Neuronal stem cell (in vitro differentiated cells): ENCODE data around the gene CYP19A1.

Experiments used
- DNase-seq: peaks from one replicate; pipeline ENCODE4 v3.0.0-alpha.2; 2013; ENCODE audit warnings: low spot score
- H2AFZ ChIP-seq: one replicate; pipeline ENCODE4 v1.6.1; 2013; ENCODE audit warnings: mild to moderate bottlenecking, low read length, inconsistent platforms
- H2AK5ac ChIP-seq: 2 replicates; pipeline ENCODE4 v1.6.1; 2013; ENCODE audit warnings: low read depth, mild to moderate bottlenecking, inconsistent platforms, low read length, moderate library complexity, mixed read lengths
- H2BK120ac ChIP-seq: 2 replicates; pipeline ENCODE4 v1.6.1; 2013; ENCODE audit warnings: low read depth, mild to moderate bottlenecking, inconsistent platforms, low read length, moderate library complexity, mixed read lengths
- H2BK12ac ChIP-seq: one replicate; pipeline ENCODE4 v1.6.1; 2013; ENCODE audit warnings: low read length, inconsistent platforms
- H2BK15ac ChIP-seq: 2 replicates; pipeline ENCODE4 v1.6.1; 2013; ENCODE audit warnings: mild to moderate bottlenecking, low read length, inconsistent platforms, mixed read lengths
- H2BK5ac ChIP-seq: one replicate; pipeline ENCODE4 v1.6.1; 2013; ENCODE audit warnings: inconsistent platforms, mild to moderate bottlenecking, low read length, moderate library complexity
- H3K14ac ChIP-seq: one replicate; pipeline ENCODE4 v1.6.1; 2013; ENCODE audit warnings: low read length, inconsistent platforms
- H3K18ac ChIP-seq: 2 replicates; pipeline ENCODE4 v1.6.1; 2013; ENCODE audit warnings: low read length, inconsistent platforms
- H3K23ac ChIP-seq: 2 replicates; pipeline ENCODE4 v1.6.1; 2013; ENCODE audit warnings: low read depth, mild to moderate bottlenecking, mixed read lengths, low read length, inconsistent platforms; ENCODE audit not compliant: poor library complexity
- H3K27ac ChIP-seq: replicated peaks from 3 replicates; pipeline ENCODE4 v1.5.1; 2013; ENCODE audit warnings: low read length, inconsistent platforms
- H3K27me3 ChIP-seq, 3 experiments: 2 replicates each; pipeline ENCODE4 v1.6.1; 2013; ENCODE audit warnings: low read length in 3 of 3, mild to moderate bottlenecking in 2 of 3, inconsistent platforms in 1 of 3, low read depth in 1 of 3, mixed read lengths in 1 of 3, moderate library complexity in 1 of 3; ENCODE audit not compliant: control insufficient read depth in 3 of 3, insufficient read depth in 3 of 3
- H3K36me3 ChIP-seq, 2 donors: replicated peaks in 1 of 2; 2 replicates each; pipeline ENCODE4 v1.6.1; 2013; ENCODE audit warnings: low read length in 2 of 2; ENCODE audit not compliant: control insufficient read depth in 2 of 2, insufficient read depth in 2 of 2
- H3K4ac ChIP-seq: 2 replicates; pipeline ENCODE4 v1.6.1; 2013; ENCODE audit warnings: inconsistent platforms, mild to moderate bottlenecking, low read length, moderate library complexity
- H3K4me1 ChIP-seq, 2 donors: 1 replicate in 1 of 2; 2 replicates in 1 of 2; pipeline ENCODE4 v1.6.1; 2013; ENCODE audit warnings: low read length in 2 of 2, low read depth in 1 of 2; ENCODE audit not compliant: control insufficient read depth in 2 of 2, insufficient read depth in 1 of 2
- H3K4me2 ChIP-seq: one replicate; pipeline ENCODE4 v1.6.1; 2013; ENCODE audit warnings: mild to moderate bottlenecking, low read length, inconsistent platforms; ENCODE audit not compliant: insufficient read depth, poor library complexity, severe bottlenecking
- H3K4me3 ChIP-seq, 2 donors: 2 replicates each; pipeline ENCODE4 v1.5.1; 2013; ENCODE audit warnings: low read length in 2 of 2, mild to moderate bottlenecking in 2 of 2, inconsistent platforms in 1 of 2, moderate library complexity in 1 of 2
- H3K79me1 ChIP-seq: one replicate; pipeline ENCODE4 v1.6.1; 2013; ENCODE audit warnings: low read depth, mild to moderate bottlenecking, inconsistent platforms, low read length, moderate library complexity
- H3K9ac ChIP-seq: one replicate; pipeline ENCODE4 v1.6.1; 2013; ENCODE audit warnings: mild to moderate bottlenecking, low read depth, low read length, inconsistent platforms; ENCODE audit not compliant: poor library complexity
- H3K9me3 ChIP-seq, 2 donors: replicated peaks in 1 of 2; 2 replicates each; pipeline versions ENCODE3 to v1.6.1; 2013; ENCODE audit warnings: low read length in 2 of 2, mild to moderate bottlenecking in 2 of 2, inconsistent platforms in 1 of 2, low read depth in 1 of 2, mixed read lengths in 1 of 2, moderate library complexity in 1 of 2; ENCODE audit not compliant: control insufficient read depth in 2 of 2, insufficient read depth in 1 of 2
- H4K8ac ChIP-seq: one replicate; pipeline ENCODE4 v1.6.1; 2013; ENCODE audit warnings: low read depth, mild to moderate bottlenecking, inconsistent platforms, low read length, moderate library complexity
- H4K91ac ChIP-seq: one replicate; pipeline ENCODE4 v1.6.1; 2013; ENCODE audit warnings: low read length, low read depth, mild to moderate bottlenecking, inconsistent platforms; ENCODE audit not compliant: poor library complexity
- WGBS, 2 donors: extraction: QIAGEN DNeasy Blood & Tissue Kit; methylation state at CpG; one replicate each; pipeline ENCODE4 v1.1.7; 2013; ENCODE audit warnings: missing lambda C conversion rate in 2 of 2, mixed read lengths in 1 of 2; ENCODE audit not compliant: insufficient read length in 2 of 2, insufficient replicate concordance in 1 of 2; ENCODE audit errors: extremely low coverage in 2 of 2; 5-methylcytosine and 5-hydroxymethylcytosine counted together

The CYP19A1 gene

DNA sequence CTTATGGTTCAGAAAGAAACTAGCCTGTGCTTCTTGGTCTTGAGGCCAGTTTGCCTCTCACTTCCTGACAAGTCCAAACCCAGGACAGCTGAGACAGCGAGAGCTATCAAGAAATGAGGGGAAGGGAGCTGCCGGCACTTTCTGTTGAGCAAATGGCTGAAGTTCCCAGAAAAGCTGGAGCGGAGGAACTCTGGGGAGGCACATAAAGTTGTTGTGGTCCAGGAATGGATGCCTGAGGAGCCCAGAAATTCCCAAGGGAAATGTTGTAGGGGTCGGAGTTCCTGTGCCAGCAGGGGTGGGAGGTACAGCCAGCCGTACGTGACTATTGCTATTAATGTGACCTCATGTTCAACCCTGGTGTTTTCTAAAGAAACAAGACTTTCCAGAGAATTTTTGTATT is 144.9 kb downstream of the CYP19A1 start:
- Histone ChIP-seq H3K4me2 (no peak overlapping the region), H2BK5ac (no peak overlapping the region), H3K9ac (no peak overlapping the region), H3K36me3 (no peaks in the 10 kb centered on the region), H3K9me3 (no peaks in the 10 kb centered on the region), H3K4me1 (peaks cover 0 to 3% of the 10 kb centered on the region in 2 donors), H2BK120ac (no peak overlapping the region), H4K91ac (no peak overlapping the region), H2BK15ac (no peak overlapping the region), H3K4ac (no peak overlapping the region), H2AK5ac (no peak overlapping the region), H3K27me3 (peaks cover 0 to 8% (median 1%) of the 10 kb centered on the region in 3 experiments), H2BK12ac (no peak overlapping the region), H2AFZ (no peak overlapping the region), H3K23ac (no peak overlapping the region), H3K18ac (no peak overlapping the region), H3K14ac (no peak overlapping the region), H3K4me3 (no peak overlapping the region), H3K79me1 (no peaks in the 10 kb centered on the region), H4K8ac (no peak overlapping the region), H3K27ac (no peak overlapping the region)
- no CpG with 5 or more reads among the region's 6 CpGs for WGBS, 2 donors
- DNase-seq, result no peak

DNA sequence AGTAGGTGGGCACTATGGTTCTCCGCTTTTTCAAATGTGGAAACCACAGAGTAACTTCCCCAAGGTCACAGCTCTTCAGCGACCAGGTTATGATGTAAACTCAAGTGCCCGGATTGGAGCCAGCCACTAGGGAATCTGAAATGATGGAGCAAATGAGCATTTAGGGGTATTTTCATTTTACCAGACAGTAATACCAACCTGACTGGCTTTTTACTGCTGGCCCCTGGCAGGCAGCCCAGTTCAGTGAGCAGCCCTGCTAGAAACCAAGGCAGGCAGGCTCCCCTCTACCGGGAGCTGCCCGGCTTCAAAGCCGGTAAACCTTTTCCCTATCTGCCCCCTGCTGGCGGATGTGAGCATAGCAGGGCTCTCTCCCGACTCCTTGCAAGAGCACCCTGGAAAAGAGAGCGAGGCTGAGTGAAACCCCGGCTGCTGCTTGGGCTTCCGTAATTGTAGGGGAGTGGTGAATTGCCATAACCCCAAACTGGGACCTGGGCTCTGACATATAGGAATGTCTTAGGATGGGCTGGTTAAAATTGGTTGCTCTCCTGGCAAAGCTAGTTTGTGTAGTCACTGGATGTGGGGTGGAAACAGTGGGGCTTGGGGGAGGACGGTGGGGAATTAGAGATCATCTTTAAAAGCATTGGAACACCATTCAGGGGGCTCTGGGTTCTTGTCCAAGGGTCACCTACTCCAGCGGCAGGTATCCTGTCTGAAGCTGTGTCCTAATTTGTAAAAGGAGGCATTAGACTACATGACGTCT is 145.7 kb downstream of the CYP19A1 start:
- H2BK12ac ChIP-seq, result no peak overlapping the region
- H3K4ac ChIP-seq, result no peak overlapping the region
- H3K9ac ChIP-seq, result no peak overlapping the region
- H3K36me3 ChIP-seq, result no peaks in the 10 kb centered on the region
- no peak overlapping the region for H4K8ac ChIP-seq
- no peak overlapping the region for H3K23ac ChIP-seq
- H3K27ac ChIP-seq, result no peak overlapping the region
- no peak overlapping the region for H2AFZ ChIP-seq
- no peak overlapping the region for H4K91ac ChIP-seq
- DNase-seq, result peak; percentile 76
- H2BK5ac ChIP-seq, result no peak overlapping the region
- H3K79me1 ChIP-seq, result no peaks in the 10 kb centered on the region
- peaks cover 0 to 8% (median 1%) of the 10 kb centered on the region in 3 experiments for H3K27me3 ChIP-seq
- peaks cover 0 to 3% of the 10 kb centered on the region in 2 donors for H3K4me1 ChIP-seq
- no peak overlapping the region for H3K18ac ChIP-seq
- no peak overlapping the region for H2BK120ac ChIP-seq
- no peak overlapping the region for H3K4me2 ChIP-seq
- H2AK5ac ChIP-seq, result no peak overlapping the region
- H3K4me3 ChIP-seq, result no peak overlapping the region
- no peaks in the 10 kb centered on the region for H3K9me3 ChIP-seq
- no CpG with 5 or more reads among the region's 14 CpGs for WGBS, 2 donors
- H3K14ac ChIP-seq, result no peak overlapping the region
- H2BK15ac ChIP-seq, result no peak overlapping the region

DNA sequence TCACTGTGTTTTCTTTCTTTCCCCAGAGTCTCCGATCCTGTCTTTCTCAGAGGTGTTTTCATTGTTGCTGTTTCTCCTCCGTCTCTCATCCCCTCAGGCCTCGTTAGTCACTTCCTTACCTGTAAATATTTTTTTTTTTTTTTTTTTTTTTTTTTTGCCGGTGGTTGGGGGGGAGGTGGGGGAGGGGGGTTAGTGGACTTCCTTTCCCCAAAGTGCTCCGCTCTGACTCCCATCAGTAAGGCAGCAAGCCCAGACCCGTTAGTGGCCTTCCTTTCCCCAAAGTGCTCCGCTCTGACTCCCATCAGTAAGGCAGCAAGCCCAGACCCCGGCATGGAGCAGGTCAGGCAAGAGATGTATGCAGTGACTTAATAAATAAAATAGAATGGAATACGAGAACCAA is 146.6 kb downstream of the CYP19A1 start:
- Histone ChIP-seq H2BK5ac (no peak overlapping the region), H3K9ac (no peak overlapping the region), H3K4ac (no peak overlapping the region), H3K9me3 (no peaks in the 10 kb centered on the region), H2BK12ac (no peak overlapping the region), H2AK5ac (no peak overlapping the region), H2BK15ac (no peak overlapping the region), H3K4me2 (no peak overlapping the region), H3K14ac (no peak overlapping the region), H4K8ac (no peak overlapping the region), H2AFZ (no peak overlapping the region), H3K4me1 (peaks cover 0 to 3% of the 10 kb centered on the region in 2 donors), H3K79me1 (no peaks in the 10 kb centered on the region), H3K23ac (no peak overlapping the region), H4K91ac (no peak overlapping the region), H3K18ac (no peak overlapping the region), H2BK120ac (no peak overlapping the region), H3K36me3 (no peaks in the 10 kb centered on the region), H3K27ac (no peak overlapping the region), H3K27me3 (peaks cover 0 to 7% (median 1%) of the 10 kb centered on the region in 3 experiments), H3K4me3 (no peak overlapping the region)
- WGBS, 2 donors, result no CpG with 5 or more reads among the region's 9 CpGs
- no peak for DNase-seq

- WGBS, 2 donors, result no CpG with 5 or more reads among the region's 7 CpGs
- Histone ChIP-seq H3K14ac (no peak overlapping the region), H3K4ac (no peak overlapping the region), H3K4me1 (peaks cover 0 to 3% of the 10 kb centered on the region in 2 donors), H3K36me3 (no peaks in the 10 kb centered on the region), H3K27ac (no peak overlapping the region), H3K9me3 (no peaks in the 10 kb centered on the region), H3K18ac (no peak overlapping the region), H3K9ac (no peak overlapping the region), H4K8ac (no peak overlapping the region), H2AK5ac (no peak overlapping the region), H2BK120ac (no peak overlapping the region), H4K91ac (no peak overlapping the region), H3K79me1 (no peaks in the 10 kb centered on the region), H2BK12ac (no peak overlapping the region), H2BK5ac (no peak overlapping the region), H3K23ac (no peak overlapping the region), H2BK15ac (no peak overlapping the region), H2AFZ (no peak overlapping the region), H3K4me2 (no peak overlapping the region), H3K4me3 (no peak overlapping the region), H3K27me3 (peaks cover 0 to 3% (median 1%) of the 10 kb centered on the region in 3 experiments)
- no peak for DNase-seq
Observed at GRCh38 chr15:51191072-51191670, 147.2 kb downstream of the CYP19A1 start.
